Measurements from ENCODE around the gene SPIRE2.
"Not testable (repeated sequence)": the region's sequence is repeated elsewhere in the genome, so short reads cannot be mapped to it uniquely, and the experiment has no call there.

SPIRE2 gene

GRCh38 chr16:89828199-89828869, at the start of gene SPIRE2:
Gene SPIRE2 (plus strand): TSS chr16:89828475. CDS start chr16:89828551, 76 bp downstream.
- no peak for DNase-seq (ENCODE audit: low read depth)

- no peak for DNase-seq (ENCODE audit: low read depth)
These were observed 48.9 kb upstream of the SPIRE2 start for GRCh38 chr16:89779231-89779908.

GRCh38 chr16:89779909-89780305, 48.4 kb upstream of the SPIRE2 start:
- no peak for DNase-seq (ENCODE audit: low read depth)

- DNase-seq (ENCODE audit: low read depth): no peak
These were observed 45.8 kb upstream of the SPIRE2 start for GRCh38 chr16:89782489-89782888.

GRCh38 chr16:89783952-89784351, 44.3 kb upstream of the SPIRE2 start:
- not testable (repeated sequence) for DNase-seq (ENCODE audit: low read depth)

GRCh38 chr16:89784406-89784805, 43.9 kb upstream of the SPIRE2 start:
- DNase-seq (ENCODE audit: low read depth): no peak

GRCh38 chr16:89785523-89786155, 42.6 kb upstream of the SPIRE2 start:
- no peak for DNase-seq (ENCODE audit: low read depth)

- no peak for DNase-seq (ENCODE audit: low read depth)
These were observed 41.6 kb upstream of the SPIRE2 start for GRCh38 chr16:89786474-89787364.

- DNase-seq (ENCODE audit: low read depth): no peak
These were observed 40.9 kb upstream of the SPIRE2 start for GRCh38 chr16:89787365-89787805.

GRCh38 chr16:89791278-89791995, 36.8 kb upstream of the SPIRE2 start:
- DNase-seq (ENCODE audit: low read depth): no peak

GRCh38 chr16:89793092-89793491, 35.2 kb upstream of the SPIRE2 start:
- DNase-seq (ENCODE audit: low read depth): not testable (repeated sequence)

GRCh38 chr16:89793955-89794354, 34.3 kb upstream of the SPIRE2 start:
- no peak for DNase-seq (ENCODE audit: low read depth)

GRCh38 chr16:89795676-89796075, 32.6 kb upstream of the SPIRE2 start:
- no peak for DNase-seq (ENCODE audit: low read depth)

GRCh38 chr16:89796104-89796503, 32.2 kb upstream of the SPIRE2 start:
- DNase-seq (ENCODE audit: low read depth): no peak

- DNase-seq (ENCODE audit: low read depth): no peak
These were observed 30.1 kb upstream of the SPIRE2 start for GRCh38 chr16:89798126-89798525.

GRCh38 chr16:89798832-89799370, 29.4 kb upstream of the SPIRE2 start:
- DNase-seq (ENCODE audit: low read depth): no peak

GRCh38 chr16:89801800-89802199, 26.5 kb upstream of the SPIRE2 start:
- no peak for DNase-seq (ENCODE audit: low read depth)

GRCh38 chr16:89805136-89805905, 23.0 kb upstream of the SPIRE2 start:
- DNase-seq (ENCODE audit: low read depth): no peak

- not testable (repeated sequence) for DNase-seq (ENCODE audit: low read depth)
These were observed 21.6 kb upstream of the SPIRE2 start for GRCh38 chr16:89806589-89807193.

- DNase-seq (ENCODE audit: low read depth): no peak
These were observed 19.8 kb upstream of the SPIRE2 start for GRCh38 chr16:89808475-89808874.
